Inferior parietal cortex (tissue), 1 donor: ENCODE results near the gene HELZ.

ENCODE experiments used
- DNase-seq: peaks from one replicate; pipeline ENCODE4 v3.0.0-alpha.2; 2016; ENCODE audit errors: extremely low spot score

Gene HELZ

DNA sequence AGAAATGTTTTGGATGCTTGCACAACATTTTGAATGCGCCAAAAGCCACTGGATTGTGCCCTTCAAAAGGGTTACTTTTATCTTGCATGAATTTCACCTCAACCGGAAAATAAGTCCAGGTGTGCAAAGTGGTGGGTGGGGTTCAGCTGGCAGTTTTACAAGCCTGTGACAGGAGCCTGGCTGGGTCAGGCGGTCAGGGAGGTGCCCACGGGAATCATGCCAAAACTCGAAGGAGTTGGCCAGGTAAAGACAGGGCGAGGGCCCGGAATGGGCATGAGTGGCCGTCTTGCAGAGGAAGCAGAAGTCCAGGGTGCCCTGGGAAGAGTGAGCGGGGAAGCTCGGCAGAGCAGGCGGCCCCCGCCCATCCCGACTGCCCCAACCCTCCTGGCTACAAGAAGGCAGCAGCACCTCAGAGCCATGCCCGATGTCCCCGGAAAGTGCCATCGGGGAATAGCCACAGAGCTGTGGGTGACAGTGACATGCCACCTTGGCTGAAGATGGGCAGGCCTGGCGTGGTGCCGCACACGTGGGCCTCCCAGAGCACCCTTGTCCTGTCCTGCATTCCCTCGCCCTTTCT lies 219.7 kb downstream of the HELZ start:
- DNase-seq: no peak

DNA sequence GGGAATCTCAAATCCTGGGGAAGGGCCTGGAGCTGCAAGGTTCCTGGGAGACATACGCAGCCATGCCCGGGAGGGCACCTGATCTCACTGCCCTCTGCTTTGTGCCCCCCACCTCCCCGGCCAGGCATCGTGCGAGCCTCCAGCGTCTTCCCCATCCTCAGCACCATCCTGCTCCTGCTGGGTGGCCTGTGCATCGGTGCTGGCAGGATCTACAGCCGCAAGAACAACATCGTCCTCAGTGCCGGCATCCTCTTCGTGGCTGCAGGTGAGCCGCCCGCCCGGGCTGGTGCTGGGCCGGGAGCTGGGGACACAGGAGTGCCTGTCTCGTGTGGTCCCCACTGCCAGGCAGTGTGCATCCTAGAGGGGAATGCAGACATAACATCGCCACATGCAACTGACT lies 220.3 kb downstream of the HELZ start:
- DNase-seq: no peak

DNA sequence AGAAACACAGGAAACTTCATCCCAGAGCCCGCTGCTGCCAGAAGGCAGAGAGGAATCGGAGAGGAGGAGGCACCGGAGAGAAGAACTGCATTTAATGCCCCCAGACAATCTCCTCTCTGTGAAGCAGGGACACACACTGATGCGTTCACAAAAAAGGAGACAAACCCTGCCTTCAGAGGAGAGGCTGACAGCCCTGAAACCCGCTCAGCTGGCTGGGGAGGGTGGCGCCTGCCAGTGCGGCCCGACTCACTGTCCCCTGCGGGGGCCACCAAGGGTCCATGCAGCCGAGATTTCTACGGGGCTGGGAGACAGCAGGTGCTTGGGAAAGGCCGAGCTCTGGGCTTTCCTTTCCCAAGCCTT lies 222.6 kb downstream of the HELZ start:
- DNase-seq: no peak

DNA sequence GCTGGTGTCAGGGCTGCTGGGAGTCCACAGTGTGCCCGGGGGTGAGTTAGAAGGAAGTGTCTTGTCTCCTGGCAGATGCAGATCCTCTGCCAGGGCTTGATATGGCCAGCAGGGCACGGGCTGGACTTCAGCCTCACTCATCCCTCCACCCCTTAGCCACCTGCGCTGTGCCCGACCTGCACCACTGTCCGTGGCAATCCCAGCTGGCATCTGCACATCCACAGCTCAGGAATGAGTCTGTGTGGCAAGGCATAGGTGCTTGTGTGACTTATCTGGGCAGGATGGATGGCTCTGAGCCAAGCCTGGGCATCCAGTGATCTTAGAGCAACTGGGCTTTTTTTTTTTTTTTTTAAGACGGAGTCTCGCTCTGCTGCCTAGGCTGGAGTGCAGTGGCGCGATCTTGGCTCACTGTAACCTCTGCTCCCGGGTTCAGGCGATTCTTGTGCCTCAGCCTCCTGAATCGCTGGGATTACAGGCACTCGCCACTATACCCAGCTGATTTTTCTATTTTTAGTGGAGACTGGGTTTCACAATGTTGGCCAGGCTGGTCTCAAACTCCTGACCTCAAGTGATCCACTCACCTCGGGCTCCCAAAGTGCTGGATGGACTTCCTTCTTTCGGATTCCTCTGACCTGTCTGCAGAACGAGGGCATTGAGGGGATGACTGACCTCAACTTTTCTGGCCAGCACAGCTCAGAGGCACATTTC lies 223.1 kb downstream of the HELZ start:
- no peak for DNase-seq

DNA sequence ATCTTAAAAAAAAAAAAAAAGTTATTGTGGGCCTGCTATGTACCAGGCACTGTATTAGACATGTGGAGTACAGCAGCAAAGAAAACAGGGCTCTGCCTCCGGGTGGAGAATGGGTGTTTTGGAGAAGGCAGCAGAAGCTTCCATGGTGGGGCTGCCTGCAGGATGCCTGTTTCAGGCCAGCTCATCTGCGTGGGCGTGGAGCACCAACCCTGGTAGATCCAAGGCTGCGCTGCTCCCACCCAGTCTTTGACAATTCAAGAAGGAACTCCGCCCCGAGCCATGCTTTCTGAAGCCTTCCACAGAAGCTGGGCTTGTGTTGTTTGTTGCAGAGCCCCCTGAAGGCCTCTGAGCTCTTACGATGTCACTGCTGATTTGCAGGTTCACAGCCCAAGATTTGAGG lies 223.8 kb downstream of the HELZ start:
- no peak for DNase-seq
